Mesothelial cell of epicardium (in vitro differentiated cells): ENCODE data around the gene RAPGEF4. TPM values are rescaled to one million over a fixed set of nuclear protein-coding genes. Genes with fewer than 3 reads are reported as not detected.

ENCODE experiments used
- DNase-seq, 2 experiments: peaks; one replicate each; pipeline ENCODE4 v3.0.0; 2021; ENCODE audit warnings: low spot score in 2 of 2; ENCODE audit not compliant: unreplicated experiment in 2 of 2
- H3K27ac Mint-ChIP-seq: 2 replicates; pipeline ENCODE4 v1.8.0; 2021; ENCODE audit warnings: mixed read lengths
- H3K27me3 Mint-ChIP-seq: 2 replicates; pipeline ENCODE4 v1.8.0; 2021; ENCODE audit warnings: low read depth, mixed read lengths
- H3K36me3 Mint-ChIP-seq: 2 replicates; pipeline ENCODE4 v1.8.0; 2021; ENCODE audit warnings: mixed read lengths
- H3K4me1 Mint-ChIP-seq: 2 replicates; pipeline ENCODE4 v1.8.0; 2021; ENCODE audit warnings: mixed read lengths
- H3K4me3 Mint-ChIP-seq: 2 replicates; pipeline ENCODE4 v1.8.0; 2021; ENCODE audit warnings: mild to moderate bottlenecking, moderate library complexity, mixed read lengths
- H3K9me3 Mint-ChIP-seq: 2 replicates; pipeline ENCODE4 v1.8.0; 2021; ENCODE audit warnings: mixed read lengths
- total RNA-seq: library from RNA; stranded (reverse); gene quantifications from 3 replicates; pipeline ENCODE4 v1.2.1, GENCODE V29; 2021
- TF ChIP-seq, protein P1 (sequence below): fragments of 200-600 bp; sonication (generic); IDR thresholded peaks from one replicate; pipeline ENCODE4 v1.5.0; 2021; ENCODE audit warnings: antibody characterized with exemption; ENCODE audit not compliant: unreplicated experiment

The RAPGEF4 gene
- total RNA-seq, 1 donor from 2014 or later = 24.7 TPM

DNA sequence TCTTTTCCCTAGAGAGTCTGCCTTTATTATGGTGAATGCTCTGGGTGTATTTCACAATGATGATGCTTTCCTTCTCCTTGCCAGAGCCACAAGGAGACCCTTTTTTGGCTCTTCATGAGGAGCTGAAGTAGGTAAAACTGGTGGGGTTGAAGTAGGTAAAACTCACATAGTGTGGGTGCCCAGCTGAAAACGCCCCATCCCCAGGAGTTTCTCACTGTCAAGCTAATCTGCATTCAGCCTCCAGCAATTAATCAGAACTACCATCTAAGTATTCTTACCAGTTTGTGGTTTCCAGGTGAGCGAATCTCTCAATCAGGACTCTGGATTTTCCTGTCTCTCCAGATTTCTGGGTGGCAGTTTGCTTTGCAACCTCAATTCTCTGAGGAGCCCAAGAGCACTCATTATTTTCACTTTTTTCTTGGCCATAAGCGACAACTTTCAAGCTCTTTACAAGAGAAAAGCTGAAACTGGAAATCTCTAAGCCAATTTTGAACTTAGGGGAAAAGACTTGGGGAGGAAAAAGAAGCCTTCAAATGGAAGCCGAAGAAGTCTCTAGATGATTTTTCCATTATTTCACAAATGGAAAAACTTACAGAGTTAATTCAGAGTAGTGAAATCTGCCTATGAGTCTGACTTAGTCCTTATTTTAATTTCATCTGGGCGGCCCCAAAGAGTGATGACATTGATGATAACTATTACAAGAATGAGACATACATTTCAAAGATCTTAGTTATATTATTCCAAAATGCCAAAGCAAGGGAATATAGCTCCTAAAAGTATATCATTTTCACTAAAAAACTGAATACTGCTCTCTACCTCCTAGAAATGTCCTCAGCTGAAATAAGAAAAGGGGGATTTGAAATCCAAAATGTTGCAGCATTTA lies 218.6 kb downstream of the RAPGEF4 start:
- no peak for DNase-seq
- Mint-ChIP-seq H3K4me3 (no peak overlapping the region), H3K27me3 (no peaks in the 10 kb centered on the region), H3K9me3 (no peaks in the 10 kb centered on the region), H3K4me1 (peaks cover 36% of the 10 kb centered on the region), H3K36me3 (no peaks in the 10 kb centered on the region), H3K27ac (no peak overlapping the region)
- TF ChIP-seq, protein P1, sequence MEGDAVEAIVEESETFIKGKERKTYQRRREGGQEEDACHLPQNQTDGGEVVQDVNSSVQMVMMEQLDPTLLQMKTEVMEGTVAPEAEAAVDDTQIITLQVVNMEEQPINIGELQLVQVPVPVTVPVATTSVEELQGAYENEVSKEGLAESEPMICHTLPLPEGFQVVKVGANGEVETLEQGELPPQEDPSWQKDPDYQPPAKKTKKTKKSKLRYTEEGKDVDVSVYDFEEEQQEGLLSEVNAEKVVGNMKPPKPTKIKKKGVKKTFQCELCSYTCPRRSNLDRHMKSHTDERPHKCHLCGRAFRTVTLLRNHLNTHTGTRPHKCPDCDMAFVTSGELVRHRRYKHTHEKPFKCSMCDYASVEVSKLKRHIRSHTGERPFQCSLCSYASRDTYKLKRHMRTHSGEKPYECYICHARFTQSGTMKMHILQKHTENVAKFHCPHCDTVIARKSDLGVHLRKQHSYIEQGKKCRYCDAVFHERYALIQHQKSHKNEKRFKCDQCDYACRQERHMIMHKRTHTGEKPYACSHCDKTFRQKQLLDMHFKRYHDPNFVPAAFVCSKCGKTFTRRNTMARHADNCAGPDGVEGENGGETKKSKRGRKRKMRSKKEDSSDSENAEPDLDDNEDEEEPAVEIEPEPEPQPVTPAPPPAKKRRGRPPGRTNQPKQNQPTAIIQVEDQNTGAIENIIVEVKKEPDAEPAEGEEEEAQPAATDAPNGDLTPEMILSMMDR = no peak

- Mint-ChIP-seq H3K27ac (no peak overlapping the region), H3K4me3 (no peak overlapping the region), H3K9me3 (no peaks in the 10 kb centered on the region), H3K36me3 (peaks cover under 1% of the 10 kb centered on the region), H3K27me3 (no peaks in the 10 kb centered on the region), H3K4me1 (peaks cover 34% of the 10 kb centered on the region)
- TF ChIP-seq, protein P1 = no peak
- DNase-seq = no peak
Measured at GRCh38 chr2:172955587-172955986, 219.9 kb downstream of the RAPGEF4 start.

DNA sequence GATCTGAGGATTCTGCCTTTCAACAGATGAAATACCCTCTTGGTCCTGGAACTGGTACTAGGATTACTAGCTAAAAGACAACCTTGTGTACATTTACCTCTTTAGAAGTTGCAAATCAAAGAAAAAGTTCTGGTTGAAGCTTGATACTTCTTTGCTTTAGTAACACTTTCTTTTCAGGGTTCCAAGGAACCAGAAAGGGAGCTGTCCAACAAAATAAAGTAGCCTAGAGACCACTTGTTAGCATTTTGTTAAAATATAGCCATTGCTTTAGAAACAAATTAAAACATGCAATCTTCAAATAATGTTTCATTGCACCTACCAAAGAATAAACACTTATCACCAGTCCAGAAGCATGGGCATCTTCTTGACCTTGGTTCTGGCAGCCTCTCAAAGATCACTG lies 222.1 kb downstream of the RAPGEF4 start:
- Mint-ChIP-seq H3K36me3 (peaks cover 15% of the 10 kb centered on the region), H3K9me3 (no peaks in the 10 kb centered on the region), H3K4me1 (peaks cover 24% of the 10 kb centered on the region), H3K4me3 (no peak overlapping the region), H3K27me3 (no peaks in the 10 kb centered on the region), H3K27ac (no peak overlapping the region)
- TF ChIP-seq, protein P1 = no peak
- DNase-seq = no peak

- H3K36me3 Mint-ChIP-seq = peaks cover 20% of the 10 kb centered on the region
- TF ChIP-seq, protein P1 = no peak
- no peak overlapping the region for H3K4me3 Mint-ChIP-seq
- no peaks in the 10 kb centered on the region for H3K9me3 Mint-ChIP-seq
- no peak overlapping the region for H3K27ac Mint-ChIP-seq
- H3K27me3 Mint-ChIP-seq = no peaks in the 10 kb centered on the region
- DNase-seq = no peak
- H3K4me1 Mint-ChIP-seq = peaks cover 1% of the 10 kb centered on the region
Measured at GRCh38 chr2:172962082-172962481, 226.4 kb downstream of the RAPGEF4 start.

DNA sequence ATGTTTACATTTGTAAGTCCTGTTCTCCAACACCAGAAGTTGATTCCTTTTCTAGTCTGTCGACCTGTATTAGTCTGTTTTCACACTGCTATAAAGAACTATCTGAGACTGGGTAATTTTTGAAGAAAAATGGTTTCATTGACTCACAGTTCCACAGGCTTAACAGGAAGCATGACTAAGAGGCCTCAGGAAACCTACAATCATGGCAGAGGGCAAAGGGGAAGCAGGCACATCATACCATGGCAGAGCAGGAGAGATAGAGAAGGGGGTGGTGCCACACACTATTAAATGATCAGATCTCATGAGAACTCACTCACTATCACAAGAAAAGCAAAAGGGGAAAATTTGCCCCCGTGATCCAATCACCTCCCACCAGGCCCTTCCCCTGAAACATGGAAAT lies 227.2 kb downstream of the RAPGEF4 start:
- peaks cover 24% of the 10 kb centered on the region for H3K36me3 Mint-ChIP-seq
- H3K27ac Mint-ChIP-seq = no peak overlapping the region
- H3K4me3 Mint-ChIP-seq = no peak overlapping the region
- H3K27me3 Mint-ChIP-seq = no peaks in the 10 kb centered on the region
- TF ChIP-seq, protein P1 = no peak
- no peaks in the 10 kb centered on the region for H3K9me3 Mint-ChIP-seq
- DNase-seq = no peak
- peaks cover 1% of the 10 kb centered on the region for H3K4me1 Mint-ChIP-seq
